Esophagus squamous epithelium (tissue), 5 donors: ENCODE measurements around the gene VEGFB. TPM values are rescaled to one million over a fixed set of nuclear protein-coding genes. Genes with fewer than 3 reads are reported as not detected.

ENCODE experiments used
- DNase-seq: peaks from one replicate; lab custom pipeline; 2025; lab: John Stamatoyannopoulos, UW
- H3K27ac ChIP-seq, 4 donors: fragments of 200-600 bp; sonication (generic); one replicate each; pipeline ENCODE4 v1.5.1; 2016 to 2019; ENCODE audit warnings: mild to moderate bottlenecking in 1 of 4
- H3K27me3 ChIP-seq, 4 donors: fragments of 200-600 bp; sonication (generic); 1 replicate in 3 of 4; 2 replicates in 1 of 4; pipeline versions ENCODE4 v1.5.1 to v1.6.0; 2017 to 2021; ENCODE audit warnings: antibody characterized with exemption in 1 of 4
- H3K36me3 ChIP-seq, 3 donors: fragments of 200-600 bp; sonication (generic); one replicate each; pipeline ENCODE4 v1.5.1; 2016 to 2019
- H3K4me1 ChIP-seq, 3 donors: fragments of 200-600 bp; sonication (generic); one replicate each; pipeline ENCODE4 v1.5.1; 2017 to 2019
- H3K4me3 ChIP-seq, 4 donors: fragments of 200-600 bp; sonication (generic); 1 replicate in 3 of 4; 2 replicates in 1 of 4; pipeline ENCODE4 v1.5.1; 2016 to 2019; ENCODE audit warnings: mild to moderate bottlenecking in 2 of 4, moderate library complexity in 1 of 4
- H3K9me3 ChIP-seq, 3 donors: fragments of 200-600 bp; sonication (generic); one replicate each; pipeline ENCODE4 v1.5.1; 2016 to 2019
- CTCF ChIP-seq, 6 experiments: fragments of 450-650 bp in 4 of 6; fragments of 200-600 bp in 2 of 6; sonication (generic) in 2 of 6; IDR thresholded peaks; one replicate each; pipeline ENCODE4 v1.5.1; 2016 to 2019; ENCODE audit warnings: antibody characterized with exemption in 6 of 6, mild to moderate bottlenecking in 4 of 6, moderate library complexity in 4 of 6
- POLR2A ChIP-seq, 4 donors: fragments of 450-650 bp; IDR thresholded peaks; one replicate each; pipeline ENCODE4 v1.6.1; 2017; ENCODE audit warnings: antibody characterized with exemption in 4 of 4, mild to moderate bottlenecking in 4 of 4, moderate library complexity in 3 of 4
- WGBS, 2 donors: methylation state at CpG; one replicate each; pipeline ENCODE4 v1.1.5; 2018; 5-methylcytosine and 5-hydroxymethylcytosine counted together
- intact Hi-C: fragments of 100-400 bp; cut with DNase I; formaldehyde crosslinking; loops from one replicate; pipeline ENCODE4 v1.15.0; 2022
- total RNA-seq, 4 donors: library from RNA; depleted of rRNA; stranded (reverse); fragments of >200 nt; gene quantifications; one replicate each; pipeline ENCODE4 v1.1.0, GENCODE V29; 2016
- donor health status: DM: yes; HTN: yes; CAD: no.

Gene VEGFB
- total RNA-seq, 4 donors from 2014 or later = 18.0 to 50.5 (median 30.9) TPM

- WGBS, 2 donors = 83 to 90% methylated on average over 3 to 5 of the region's 5 CpGs
- Histone ChIP-seq H3K27ac (peak overlapping the region; percentile 95 to 100 (median 99)), H3K9me3 (no peaks in the 10 kb centered on the region), H3K4me3 (no peak overlapping the region), H3K36me3 (peaks cover 0 to 50% (median 0%) of the 10 kb centered on the region in 3 donors), H3K4me1 (peaks cover 64 to 86% (median 66%) of the 10 kb centered on the region in 3 donors), H3K27me3 (no peaks in the 10 kb centered on the region)
- no peak for DNase-seq
- TF ChIP-seq POLR2A (IDR thresholded peaks at IDR 0.05) (no peak), CTCF (IDR thresholded peaks at IDR 0.05) (no peak)
- intact Hi-C loops = no loop called here
Measured at GRCh38 chr11:64238999-64239398, 4.6 kb downstream of the VEGFB start.

- Histone ChIP-seq H3K36me3 (peaks cover 0 to 58% (median 0%) of the 10 kb centered on the region in 3 donors), H3K9me3 (no peaks in the 10 kb centered on the region), H3K27ac (peak overlapping the region; percentile 95 to 100 (median 99)), H3K27me3 (no peaks in the 10 kb centered on the region), H3K4me3 (peak overlapping the region in 3 of 4 donors; percentile 63 to 90 (median 82)), H3K4me1 (peaks cover 68 to 91% (median 69%) of the 10 kb centered on the region in 3 donors)
- WGBS, 2 donors = 60 to 74% methylated on average over 7 to 10 of the region's 11 CpGs
- DNase-seq = no peak
- intact Hi-C loops = no loop called here
- TF ChIP-seq POLR2A (IDR thresholded peaks at IDR 0.05) (no peak), CTCF (IDR thresholded peaks at IDR 0.05) (no peak)
Measured at GRCh38 chr11:64239662-64240434, 5.5 kb downstream of the VEGFB start.

GRCh38 chr11:64240435-64241240 is 6.3 kb downstream of the VEGFB start, which contains the start of gene FKBP2:
TSS of gene FKBP2 (plus strand) at chr11:64241095. CDS start at chr11:64242388, 1,293 bp downstream.
- Histone ChIP-seq H3K9me3 (no peaks in the 10 kb centered on the region), H3K27me3 (no peaks in the 10 kb centered on the region), H3K27ac (peak within 1 kb of the TSS; percentile 95 to 100 (median 99)), H3K4me1 (peaks cover 68 to 91% (median 70%) of the 10 kb centered on the region in 3 donors), H3K4me3 (peak within 1 kb of the TSS; percentile 63 to 95 (median 86)), H3K36me3 (peaks cover 0 to 60% (median 0%) of the 10 kb centered on the region in 3 donors)
- intact Hi-C loops = no loop called here
- TF ChIP-seq CTCF (IDR thresholded peaks at IDR 0.05) = peak in 2 of 6 experiments; percentile 8 to 24
- TF ChIP-seq POLR2A (IDR thresholded peaks at IDR 0.05) = peak in 3 of 4 donors; percentile 43 to 86 (median 72)
- DNase-seq = peak; percentile 91
- 1 to 2% methylated on average over 7 to 23 of the region's 58 CpGs for WGBS, 2 donors

- intact Hi-C loops = no loop called here
- TF ChIP-seq POLR2A (IDR thresholded peaks at IDR 0.05) (no peak), CTCF (IDR thresholded peaks at IDR 0.05) (no peak)
- H3K4me3 ChIP-seq = peak overlapping the region; percentile 63 to 95 (median 86)
- peak overlapping the region; percentile 95 to 100 (median 99) for H3K27ac ChIP-seq
- H3K9me3 ChIP-seq = no peaks in the 10 kb centered on the region
- peaks cover 0 to 56% (median 0%) of the 10 kb centered on the region in 3 donors for H3K36me3 ChIP-seq
- peak; percentile 96 for DNase-seq
- H3K27me3 ChIP-seq = no peaks in the 10 kb centered on the region
- 0% methylated on average over 3 to 4 of the region's 24 CpGs for WGBS, 2 donors
- H3K4me1 ChIP-seq = peaks cover 66 to 91% (median 69%) of the 10 kb centered on the region in 3 donors
Measured at GRCh38 chr11:64241241-64241490, 6.8 kb downstream of the VEGFB start.
